ENCODE data around the gene GATM.
"Not testable (repeated sequence)": the region's sequence is repeated elsewhere in the genome, so short reads cannot be mapped to it uniquely, and the experiment has no call there.

- TF ChIP-seq SUZ12 (IDR thresholded peaks at IDR 0.05); BHLHE40 (IDR thresholded peaks at IDR 0.05; ENCODE audit: borderline replicate concordance); L3MBTL2 (conservative IDR thresholded peaks at IDR 0.05); FOXK2 (IDR thresholded peaks at IDR 0.05); HDGF (IDR thresholded peaks at IDR 0.05; ENCODE audit: borderline replicate concordance); FOXM1 (IDR thresholded peaks at IDR 0.05; ENCODE audit: borderline replicate concordance): not testable (repeated sequence)
Measured at GRCh38 chr15:45370042-45370441, 8.3 kb downstream of the GATM start.

Data from HEK293T (cell line).